GM19372 (cell line): ENCODE data around the gene CEP78.
"Not testable (repeated sequence)": the region's sequence is repeated elsewhere in the genome, so short reads cannot be mapped to it uniquely, and the experiment has no call there.

Experiments used
- ATAC-seq: cut with Tn5 transposase; IDR thresholded peaks from one replicate; pipeline ENCODE4 v1.9.1; 2021; ENCODE audit warnings: mild to moderate bottlenecking, low read depth, moderate library complexity; ENCODE audit not compliant: unreplicated experiment

The CEP78 gene

GRCh38 chr9:78284181-78284580 lies 48.3 kb downstream of the CEP78 start:
- not testable (repeated sequence) for ATAC-seq

- no peak for ATAC-seq
Measured at GRCh38 chr9:78286125-78286524, 50.2 kb downstream of the CEP78 start.

GRCh38 chr9:78286946-78287388 lies 51.1 kb downstream of the CEP78 start:
- no peak for ATAC-seq

- ATAC-seq = no peak
Measured at GRCh38 chr9:78288214-78288892, 52.5 kb downstream of the CEP78 start.

GRCh38 chr9:78289474-78289873 lies 53.6 kb downstream of the CEP78 start:
- no peak for ATAC-seq

GRCh38 chr9:78291240-78291925 lies 55.5 kb downstream of the CEP78 start:
- no peak for ATAC-seq

- ATAC-seq = no peak
Measured at GRCh38 chr9:78292026-78292425, 56.2 kb downstream of the CEP78 start.

GRCh38 chr9:78292716-78293497 lies 57.0 kb downstream of the CEP78 start:
- ATAC-seq = no peak

GRCh38 chr9:78294290-78295176 lies 58.7 kb downstream of the CEP78 start:
- no peak for ATAC-seq

GRCh38 chr9:78295177-78295575 lies 59.3 kb downstream of the CEP78 start:
- no peak for ATAC-seq

- no peak for ATAC-seq
Measured at GRCh38 chr9:78295731-78296130, 59.9 kb downstream of the CEP78 start.

GRCh38 chr9:78296201-78296892 lies 60.5 kb downstream of the CEP78 start:
- ATAC-seq = no peak

- peak; percentile 98 for ATAC-seq
Measured at GRCh38 chr9:78296893-78297671, 61.2 kb downstream of the CEP78 start, which contains the start of gene PSAT1. Gene PSAT1 (plus strand): TSS chr9:78297125. CDS start chr9:78297211, 86 bp downstream.

GRCh38 chr9:78297672-78297961 lies 61.7 kb downstream of the CEP78 start:
- ATAC-seq = no peak

GRCh38 chr9:78298046-78298765 lies 62.3 kb downstream of the CEP78 start:
- no peak for ATAC-seq

- ATAC-seq = no peak
Measured at GRCh38 chr9:78300209-78300608, 64.3 kb downstream of the CEP78 start.

GRCh38 chr9:78301466-78301865 lies 65.6 kb downstream of the CEP78 start:
- no peak for ATAC-seq

- ATAC-seq = no peak
Measured at GRCh38 chr9:78303377-78304062, 67.6 kb downstream of the CEP78 start.
